ENCODE results near the gene NOL4. TPM values are rescaled to one million over a fixed set of nuclear protein-coding genes. Genes with fewer than 3 reads are reported as not detected.
"Not testable (repeated sequence)": the region's sequence is repeated elsewhere in the genome, so short reads cannot be mapped to it uniquely, and the experiment has no call there.

The NOL4 gene, protein sequence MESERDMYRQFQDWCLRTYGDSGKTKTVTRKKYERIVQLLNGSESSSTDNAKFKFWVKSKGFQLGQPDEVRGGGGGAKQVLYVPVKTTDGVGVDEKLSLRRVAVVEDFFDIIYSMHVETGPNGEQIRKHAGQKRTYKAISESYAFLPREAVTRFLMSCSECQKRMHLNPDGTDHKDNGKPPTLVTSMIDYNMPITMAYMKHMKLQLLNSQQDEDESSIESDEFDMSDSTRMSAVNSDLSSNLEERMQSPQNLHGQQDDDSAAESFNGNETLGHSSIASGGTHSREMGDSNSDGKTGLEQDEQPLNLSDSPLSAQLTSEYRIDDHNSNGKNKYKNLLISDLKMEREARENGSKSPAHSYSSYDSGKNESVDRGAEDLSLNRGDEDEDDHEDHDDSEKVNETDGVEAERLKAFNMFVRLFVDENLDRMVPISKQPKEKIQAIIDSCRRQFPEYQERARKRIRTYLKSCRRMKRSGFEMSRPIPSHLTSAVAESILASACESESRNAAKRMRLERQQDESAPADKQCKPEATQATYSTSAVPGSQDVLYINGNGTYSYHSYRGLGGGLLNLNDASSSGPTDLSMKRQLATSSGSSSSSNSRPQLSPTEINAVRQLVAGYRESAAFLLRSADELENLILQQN
- polyA plus RNA-seq: under 1 TPM in 1 of 3 donors, not detected in 2; 0.77 TPM

DNA sequence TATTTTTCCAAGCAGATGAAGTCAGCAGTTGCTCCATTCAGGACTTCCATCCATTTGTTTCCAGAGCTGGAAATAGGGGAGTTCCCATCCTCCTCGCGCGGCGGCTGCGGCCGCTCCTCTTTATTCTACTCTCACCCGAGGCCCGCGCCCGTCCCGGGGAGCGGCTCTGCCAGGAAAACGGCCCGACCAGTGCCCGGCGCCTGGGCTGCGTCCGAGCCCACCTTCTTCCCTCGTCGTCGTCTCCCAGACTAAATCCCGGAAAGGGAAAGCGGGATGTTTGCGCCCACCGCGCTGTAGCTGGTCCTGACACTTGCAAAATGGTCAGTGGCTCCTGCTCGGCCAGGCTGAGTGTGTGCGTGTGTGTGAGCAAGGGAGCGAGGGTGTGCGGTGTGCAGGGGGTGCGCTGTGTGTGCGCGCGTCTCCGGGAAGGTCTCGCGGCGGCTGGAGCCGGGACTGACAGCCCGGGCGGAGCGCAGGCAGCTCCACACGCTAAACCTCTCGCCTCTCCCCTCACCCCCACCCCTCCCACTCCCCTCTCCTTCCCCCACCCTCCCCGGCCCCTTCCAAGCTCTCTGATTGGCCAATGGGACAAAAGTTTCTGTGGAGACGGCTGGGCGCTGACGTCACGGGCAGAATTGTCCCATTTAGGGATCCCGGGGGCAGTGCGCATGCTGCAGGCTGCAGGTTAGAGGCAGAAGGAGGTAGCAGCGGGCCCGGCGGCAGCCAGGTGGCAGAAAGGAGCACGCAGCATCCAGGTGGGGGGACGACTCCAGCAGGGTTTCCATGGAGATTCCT lies at the start of gene NOL4:
Gene NOL4 (minus strand): TSS at position 491 of the 795 bp plus-strand sequence. CDS start 1,660 bp downstream, outside the sequence.
- WGBS, 3 donors: 1 to 3% (median 1%) methylated on average over 51 to 56 of the region's 56 CpGs
- no peak within 1 kb of the TSS for H3K27ac ChIP-seq (ENCODE audit: low read depth, low read length)

DNA sequence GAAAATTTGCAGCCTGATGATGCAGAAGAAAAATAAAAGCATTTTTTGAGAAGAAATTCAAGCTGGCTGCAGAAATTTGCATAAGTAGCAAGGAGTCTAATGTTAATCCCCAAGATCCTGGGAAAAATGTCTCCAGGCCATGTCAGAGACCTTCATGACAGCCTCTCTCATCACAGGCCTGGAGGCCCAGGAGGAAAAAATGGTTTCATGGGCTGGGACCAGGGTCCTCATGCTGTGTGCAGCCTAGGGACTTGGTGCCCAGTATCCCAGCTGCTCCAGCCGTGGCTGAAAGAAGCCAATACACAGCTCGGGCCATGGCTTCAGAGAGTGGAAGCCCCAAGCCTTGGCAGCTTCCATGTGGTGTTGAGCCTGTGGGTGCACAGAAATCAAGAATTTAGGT lies 41.3 kb upstream of the NOL4 start:
- WGBS, 3 donors: 75 to 81% (median 81%) methylated on average over 2 of the region's 2 CpGs
- H3K27ac ChIP-seq (ENCODE audit: low read depth, low read length): not testable (repeated sequence)

DNA sequence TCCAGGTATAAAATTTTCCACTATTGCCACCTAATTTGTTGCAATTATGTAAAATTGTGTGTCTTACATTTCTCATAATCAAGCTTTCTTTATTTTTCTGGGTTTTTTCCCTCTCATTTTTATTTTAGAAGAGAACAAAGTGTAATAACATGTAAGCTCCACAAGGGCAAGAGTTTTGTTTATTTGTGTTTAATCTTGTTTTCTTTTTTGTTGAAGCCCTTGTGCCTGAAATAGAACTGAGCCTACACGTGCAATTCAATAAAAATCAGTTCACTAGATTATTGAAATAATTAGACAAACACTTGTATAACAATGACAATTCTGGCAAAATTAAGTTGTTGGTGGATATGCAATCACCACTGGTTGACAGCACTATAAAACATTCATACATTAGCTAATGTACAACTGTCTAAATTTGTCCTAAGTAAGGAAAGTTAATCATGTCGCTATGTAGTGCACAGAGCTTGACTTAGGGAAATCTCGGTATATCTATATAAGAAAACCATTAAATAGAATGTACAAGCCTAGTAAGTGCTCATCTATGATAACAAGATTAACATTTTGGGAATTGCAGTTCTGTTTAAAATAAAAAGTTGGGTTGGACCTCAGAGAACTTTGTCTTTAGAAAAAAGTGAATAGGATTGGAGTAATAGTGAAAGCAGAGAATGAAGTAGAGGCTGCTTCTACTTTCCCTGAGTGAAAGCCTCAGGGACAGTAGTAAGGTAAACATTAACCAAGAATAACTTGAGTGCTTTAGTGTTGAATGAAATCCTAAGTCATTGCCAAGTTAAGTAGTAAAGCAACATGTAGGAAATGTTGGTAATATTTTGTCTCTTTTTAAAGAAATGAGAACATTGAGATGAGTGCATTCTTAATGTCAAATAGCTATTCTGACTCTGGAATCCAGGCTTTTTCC lies 37.4 kb upstream of the NOL4 start:
- H3K27ac ChIP-seq (ENCODE audit: low read depth, low read length): no peak overlapping the region
- 68 to 73% (median 69%) methylated on average over 3 of the region's 3 CpGs for WGBS, 3 donors

DNA sequence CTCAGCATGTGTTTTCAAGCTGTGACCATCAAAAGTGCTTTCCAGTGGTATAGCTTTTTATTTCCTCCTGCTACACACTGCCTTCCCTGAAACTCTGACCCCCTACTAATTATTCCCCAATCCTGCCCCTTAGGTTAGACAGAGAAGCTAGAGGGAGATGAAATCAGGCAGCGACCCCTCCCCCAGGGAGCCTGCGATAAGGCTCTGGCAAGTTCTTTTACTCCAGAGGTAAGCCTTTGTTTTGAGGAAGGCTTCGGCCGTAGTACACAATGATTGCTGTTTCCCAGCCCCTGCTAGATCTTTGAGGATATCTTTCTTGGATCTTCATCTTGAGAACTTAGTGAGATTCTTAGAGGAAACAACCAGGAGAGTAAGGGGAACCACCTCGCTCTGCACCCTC lies 33.5 kb upstream of the NOL4 start:
- 40 to 55% (median 52%) methylated on average over 5 of the region's 5 CpGs for WGBS, 3 donors
- H3K27ac ChIP-seq (ENCODE audit: low read depth, low read length): no peak overlapping the region

DNA sequence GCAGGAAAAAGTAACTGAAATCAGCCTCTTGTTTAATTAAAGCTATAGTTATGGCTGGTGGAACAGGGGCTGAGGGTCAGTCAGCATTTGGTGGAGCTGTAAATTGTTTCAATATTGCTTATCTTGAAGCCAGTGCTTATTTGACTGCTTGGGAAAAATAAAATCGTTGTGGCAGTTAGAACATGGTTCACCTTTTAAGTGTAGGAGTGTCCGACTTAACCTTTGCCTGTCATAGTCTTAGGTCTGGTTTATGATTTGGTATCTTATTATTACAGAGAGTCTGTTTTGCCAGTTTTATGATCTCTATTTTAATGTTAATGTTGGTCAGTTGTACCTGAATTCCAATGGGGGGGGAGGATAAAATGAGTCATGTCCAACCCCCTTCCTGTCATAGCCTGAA lies 27.2 kb upstream of the NOL4 start:
- 71 to 73% (median 72%) methylated on average over 2 of the region's 2 CpGs for WGBS, 3 donors

DNA sequence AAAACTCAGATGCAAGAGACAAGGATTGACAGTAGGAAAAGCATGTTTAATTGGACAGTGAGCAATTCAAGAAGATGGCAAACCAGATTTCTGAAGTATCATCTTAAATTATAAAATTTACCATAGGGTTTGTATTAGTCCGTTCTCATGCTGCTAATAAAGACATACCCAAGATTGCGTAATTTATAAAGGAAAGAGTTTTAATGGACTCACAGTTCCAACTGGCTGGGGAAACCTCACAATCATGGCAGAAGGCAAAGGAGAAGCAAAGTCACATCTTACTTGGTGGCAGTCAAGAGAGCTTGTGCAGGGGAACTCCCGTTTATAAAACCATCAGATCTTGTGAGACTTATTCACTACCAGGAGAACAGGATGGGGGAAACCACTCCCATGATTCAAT lies 24.0 kb upstream of the NOL4 start:
- 84 to 86% (median 86%) methylated on average over 3 of the region's 3 CpGs for WGBS, 3 donors
- H3K27ac ChIP-seq (ENCODE audit: low read depth, low read length): no peak overlapping the region

More for the DNA sequence above, 27.2 kb upstream of the NOL4 start:
- H3K27ac ChIP-seq (ENCODE audit: low read depth, low read length): no peak overlapping the region

DNA sequence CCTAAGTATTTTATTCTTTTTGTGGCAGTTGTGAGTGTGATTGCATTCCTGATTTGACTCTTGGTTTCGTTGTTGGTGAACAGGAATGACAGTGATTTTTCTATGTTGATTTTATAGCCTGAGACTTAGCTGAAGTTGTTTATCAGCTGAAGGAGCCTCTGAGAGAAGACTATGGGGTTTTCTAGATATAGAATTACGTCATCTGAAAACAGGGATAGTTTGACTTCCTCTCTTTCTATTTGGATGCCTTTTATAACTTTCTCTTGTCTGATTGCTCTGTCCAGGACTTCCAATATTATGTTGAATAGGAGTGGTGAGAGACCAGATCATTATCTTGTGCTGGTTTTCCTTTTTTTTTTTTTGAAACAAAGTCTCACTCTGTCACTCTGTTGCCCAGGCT lies 18.0 kb upstream of the NOL4 start:
- WGBS, 3 donors: 62 to 70% (median 67%) methylated on average over 2 of the region's 2 CpGs
- H3K27ac ChIP-seq (ENCODE audit: low read depth, low read length): no peak overlapping the region

DNA sequence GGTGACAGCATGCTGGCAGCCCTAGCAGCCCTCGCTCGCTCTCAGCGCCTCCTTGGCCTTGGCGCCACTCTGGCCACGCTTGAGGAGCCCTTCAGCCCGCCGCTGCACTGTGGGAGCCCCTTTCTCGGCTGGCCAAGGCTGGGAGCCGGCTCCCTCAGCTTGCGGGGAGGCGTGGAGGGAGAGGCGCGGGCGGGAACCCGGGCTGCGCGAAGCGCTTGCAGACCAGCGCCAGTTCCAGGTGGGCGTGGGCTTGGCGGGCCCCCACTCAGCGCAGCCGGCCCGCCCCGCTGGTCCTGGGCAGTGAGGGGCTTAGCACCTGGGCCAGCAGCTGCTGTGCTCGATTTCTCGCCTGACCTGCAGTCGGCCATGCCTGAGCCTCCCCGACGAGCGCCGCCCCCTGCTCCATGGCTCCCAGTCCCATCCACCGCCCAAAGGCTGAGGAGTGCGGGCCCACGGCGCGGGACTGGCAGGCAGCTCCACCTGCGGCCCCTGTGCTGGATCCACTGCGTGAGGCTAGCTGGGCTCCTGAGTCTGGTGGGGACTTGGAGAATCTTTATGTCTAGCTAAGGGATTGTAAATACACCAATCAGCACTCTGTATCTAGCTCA lies 9.2 kb upstream of the NOL4 start:
- H3K27ac ChIP-seq (ENCODE audit: low read depth, low read length): not testable (repeated sequence)
- 93 to 96% (median 96%) methylated on average over 39 of the region's 39 CpGs for WGBS, 3 donors

DNA sequence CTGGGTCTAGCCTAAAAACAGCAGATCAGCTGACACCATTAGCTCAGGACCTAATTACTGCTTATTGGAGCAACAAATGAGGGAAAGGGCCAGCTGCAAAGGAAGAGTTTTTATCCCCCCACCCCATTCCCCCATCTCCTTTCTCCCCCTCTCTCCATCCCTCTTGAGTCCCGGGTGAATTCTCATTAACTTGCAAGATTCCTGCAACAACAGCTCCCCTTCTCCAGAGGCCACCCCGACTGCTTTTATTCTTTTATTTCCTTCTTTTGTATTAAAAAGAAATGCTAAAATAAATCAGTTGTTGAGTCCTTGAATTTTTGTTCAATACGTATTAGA lies 473 bp upstream of the NOL4 start:
- WGBS, 3 donors: 10 to 12% (median 11%) methylated on average over 3 of the region's 3 CpGs
- H3K27ac ChIP-seq (ENCODE audit: low read depth, low read length): no peak overlapping the region

DNA sequence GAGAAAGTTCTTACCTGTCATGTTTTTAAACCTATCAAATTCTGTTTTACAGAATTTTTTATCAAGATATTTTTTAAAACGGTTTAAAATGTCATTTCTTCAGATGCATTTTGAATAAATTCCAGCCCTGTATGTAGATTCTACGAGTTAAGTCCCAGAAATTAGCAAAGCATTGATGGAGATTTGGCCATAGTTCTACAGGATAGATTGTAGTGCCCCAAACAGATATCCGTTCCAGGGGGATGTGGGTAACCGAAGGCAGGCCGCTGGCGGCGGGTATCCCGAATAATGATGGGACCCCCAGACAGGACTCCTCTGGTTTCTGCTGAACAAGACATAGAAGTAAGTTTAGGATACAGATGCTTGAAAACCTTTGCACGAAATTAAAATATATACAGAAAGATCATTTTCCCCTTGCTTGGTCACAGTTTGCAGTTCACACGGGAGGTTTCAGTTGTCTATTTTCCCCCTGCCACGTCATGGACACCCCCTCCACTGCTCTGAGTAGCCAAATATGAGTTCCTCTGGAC lies 755 bp downstream of the NOL4 start:
- no peak overlapping the region for H3K27ac ChIP-seq (ENCODE audit: low read depth, low read length)
- WGBS, 3 donors: 2 to 3% (median 3%) methylated on average over 11 of the region's 11 CpGs

DNA sequence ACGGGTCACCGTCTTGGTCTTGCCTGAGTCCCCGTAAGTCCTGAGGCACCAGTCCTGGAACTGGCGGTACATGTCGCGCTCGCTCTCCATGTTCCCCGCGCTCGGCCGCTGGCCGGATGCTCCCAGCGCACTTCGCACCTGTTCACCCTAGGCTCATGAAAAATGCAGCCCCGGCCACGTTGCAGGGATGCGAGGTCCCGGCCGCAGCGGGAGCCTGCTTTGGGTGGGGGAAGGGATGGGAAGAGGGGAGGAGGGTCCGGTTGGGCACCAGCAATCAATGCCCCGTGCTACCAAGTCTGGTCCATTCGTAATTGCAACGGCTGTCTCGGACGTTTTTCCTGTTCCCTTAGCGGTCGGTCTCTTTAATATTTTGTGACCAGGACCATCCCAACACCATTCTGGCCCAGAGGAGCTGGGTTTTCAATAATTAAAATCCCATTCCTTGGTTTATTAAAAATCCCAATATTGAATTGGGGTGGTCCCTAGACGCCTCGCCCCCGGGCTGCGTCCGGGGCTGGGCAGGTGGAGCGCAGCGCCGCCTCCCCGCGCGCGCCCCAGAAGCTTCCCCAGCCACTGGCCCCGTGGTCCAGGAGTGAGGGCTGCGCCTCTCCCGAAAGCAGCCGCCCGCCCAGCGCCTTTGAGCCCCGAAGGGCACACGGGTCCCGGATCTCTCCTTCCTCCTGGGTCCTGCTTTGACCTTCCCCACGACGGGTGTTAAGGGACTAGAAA lies 1.4 kb downstream of the NOL4 start:
- 1 to 3% (median 2%) methylated on average over 46 to 51 of the region's 51 CpGs for WGBS, 3 donors
- no peak overlapping the region for H3K27ac ChIP-seq (ENCODE audit: low read depth, low read length)

DNA sequence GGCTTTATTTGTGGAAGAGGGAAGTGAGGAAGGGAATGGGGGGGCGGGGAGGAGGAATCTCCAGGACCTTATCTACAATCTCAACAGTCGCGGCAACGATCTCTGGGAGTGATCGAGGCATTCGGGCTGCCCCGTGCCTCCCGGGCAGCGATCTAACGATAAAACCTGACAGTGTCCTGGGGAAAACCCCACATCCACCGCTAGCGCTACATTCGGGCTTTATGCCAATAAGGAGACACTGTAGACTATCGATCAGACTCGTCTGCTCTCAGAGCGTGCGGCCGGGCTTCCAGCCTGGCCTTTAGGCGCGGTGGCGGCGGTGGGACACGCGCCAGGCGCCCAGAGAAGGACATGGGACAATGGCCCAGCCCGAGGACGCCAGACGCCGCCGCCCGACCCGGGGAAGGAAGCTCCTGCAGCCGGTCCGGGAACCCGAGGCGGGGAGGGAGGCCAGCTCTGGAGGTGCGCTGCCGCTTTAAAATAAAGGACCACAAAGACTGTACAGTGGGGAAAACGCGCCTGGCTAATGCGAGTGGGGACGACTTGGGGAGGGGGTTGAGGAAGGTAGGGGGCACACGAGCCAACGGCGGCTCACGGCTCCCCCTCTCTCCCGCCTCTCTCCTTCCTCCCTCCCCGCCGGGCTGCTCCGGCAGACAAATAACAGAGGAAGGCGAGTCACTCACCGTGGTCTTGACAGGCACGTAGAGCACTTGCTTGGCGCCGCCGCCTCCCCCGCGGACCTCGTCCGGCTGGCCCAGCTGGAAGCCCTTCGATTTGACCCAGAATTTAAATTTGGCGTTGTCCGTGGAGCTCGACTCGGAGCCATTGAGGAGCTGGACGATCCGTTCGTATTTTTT lies 2.2 kb downstream of the NOL4 start:
- WGBS, 3 donors: 1% methylated on average over 62 to 68 of the region's 68 CpGs
- no peak overlapping the region for H3K27ac ChIP-seq (ENCODE audit: low read depth, low read length)

DNA sequence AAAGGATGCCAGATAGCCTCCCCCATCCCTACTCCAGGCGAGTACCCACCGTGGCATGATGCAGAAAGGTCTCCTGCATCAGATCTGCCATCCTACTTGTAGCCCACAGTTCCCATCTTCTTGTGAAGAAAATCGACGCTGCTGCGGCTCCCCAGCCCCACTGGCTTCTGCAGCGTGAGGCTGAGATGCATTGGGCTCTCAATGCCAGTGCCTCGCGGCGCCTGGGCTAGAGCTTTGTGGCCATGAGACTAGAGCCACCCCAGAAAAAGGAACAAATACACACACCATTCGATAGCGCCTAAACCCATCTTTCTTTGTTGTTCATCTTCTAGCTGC lies 2.8 kb downstream of the NOL4 start:
- 2 to 3% (median 3%) methylated on average over 11 of the region's 11 CpGs for WGBS, 3 donors
- no peak overlapping the region for H3K27ac ChIP-seq (ENCODE audit: low read depth, low read length)

DNA sequence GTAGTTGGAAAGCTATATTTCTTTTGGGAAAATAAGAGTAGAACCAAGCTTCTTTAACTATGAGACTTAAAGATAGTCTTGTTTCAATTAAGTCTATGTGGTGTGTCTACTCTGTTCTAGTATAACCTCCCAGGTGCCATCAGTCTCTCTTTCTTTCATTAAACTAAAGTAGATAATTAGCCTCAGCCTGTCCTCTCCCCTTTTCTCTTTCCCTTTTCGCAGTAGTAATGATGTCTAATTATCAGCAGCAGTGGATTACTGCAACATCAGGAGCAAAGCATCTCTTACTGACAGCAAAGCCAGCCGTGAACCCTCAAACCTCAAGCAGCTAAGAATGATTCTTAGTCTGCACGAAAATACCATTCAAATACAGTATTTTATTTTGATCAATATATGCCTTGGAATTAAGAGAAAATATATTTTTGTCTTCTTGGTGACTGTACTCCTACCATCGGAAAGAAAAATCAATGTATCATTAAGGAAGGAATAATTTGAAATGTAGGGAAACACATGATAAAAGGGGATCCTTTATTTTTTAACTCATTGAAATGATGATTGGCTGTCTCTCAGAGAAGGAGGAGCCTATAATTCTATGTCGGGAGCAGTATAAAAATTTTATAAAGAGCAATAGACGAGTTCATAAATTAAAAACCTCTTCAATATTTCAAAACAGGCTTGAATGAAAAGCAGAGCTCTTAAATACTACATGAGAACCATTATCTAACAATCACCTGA lies 4.5 kb downstream of the NOL4 start:
- H3K27ac ChIP-seq (ENCODE audit: low read depth, low read length): no peak overlapping the region
- 60 to 70% (median 65%) methylated on average over 6 of the region's 6 CpGs for WGBS, 3 donors

DNA sequence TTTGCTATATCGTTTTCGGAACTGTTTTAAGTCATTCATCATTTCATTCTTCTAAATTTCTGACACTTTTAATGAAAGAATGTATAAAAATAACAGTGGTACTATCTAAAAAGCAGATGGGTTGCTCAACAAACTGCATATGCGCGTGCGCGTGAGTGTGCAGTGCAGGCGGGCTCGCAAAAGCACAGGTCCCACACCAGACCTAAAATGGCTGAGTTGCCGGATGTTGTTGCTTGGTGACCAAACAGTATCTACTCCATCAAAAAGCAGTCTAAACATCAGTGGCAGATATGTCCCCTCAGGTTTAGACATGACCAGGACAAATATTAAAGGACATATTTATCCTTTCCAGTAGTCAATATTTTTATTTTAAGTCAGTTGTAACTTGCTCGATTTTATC lies 5.1 kb downstream of the NOL4 start:
- H3K27ac ChIP-seq (ENCODE audit: low read depth, low read length): no peak overlapping the region
- 89 to 91% (median 89%) methylated on average over 10 of the region's 10 CpGs for WGBS, 3 donors

DNA sequence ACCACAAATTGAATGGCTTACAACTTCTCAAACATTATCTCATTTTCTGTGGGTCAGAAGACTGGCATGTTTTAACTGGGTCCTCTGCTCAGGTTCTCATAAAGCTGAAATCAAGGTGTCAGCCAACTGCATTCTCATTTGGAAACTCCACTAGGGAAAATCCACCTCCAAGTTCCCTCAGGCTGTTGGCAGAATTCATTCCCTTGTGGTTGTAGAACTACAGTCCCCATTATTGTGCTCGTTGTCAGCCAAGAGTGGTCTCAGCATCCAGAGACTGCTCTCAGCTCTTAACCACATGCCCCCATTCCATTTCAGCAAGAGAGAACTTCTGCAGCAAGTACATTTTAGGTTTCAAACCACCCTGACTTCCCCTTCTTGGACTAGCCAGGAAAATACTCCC lies 12.2 kb downstream of the NOL4 start:
- no peak overlapping the region for H3K27ac ChIP-seq (ENCODE audit: low read depth, low read length)
- WGBS, 3 donors: 48 to 62% (median 57%) methylated on average over 1 of the region's 1 CpG

Data from adipose tissue (tissue), 3 donors.